AG20443 (cell line): ENCODE measurements around the gene KCTD7.
"Not testable (repeated sequence)": the region's sequence is repeated elsewhere in the genome, so short reads cannot be mapped to it uniquely, and the experiment has no call there.

Source experiments
- DNase-seq: peaks from one replicate; pipeline ENCODE4 v3.0.0; 2012; ENCODE audit warnings: low spot score, mixed read lengths

Gene KCTD7

GRCh38 chr7:66628361-66629221 is at the start of gene KCTD7:
Gene KCTD7 (plus strand): TSS chr7:66628881. CDS start chr7:66629065, 184 bp downstream.
- DNase-seq = peak; percentile 99

- not testable (repeated sequence) for DNase-seq
Observed at GRCh38 chr7:66580380-66580779, 48.3 kb upstream of the KCTD7 start.

GRCh38 chr7:66582816-66583489 is 45.7 kb upstream of the KCTD7 start:
- not testable (repeated sequence) for DNase-seq

GRCh38 chr7:66583490-66584110 is 45.1 kb upstream of the KCTD7 start:
- no peak for DNase-seq

GRCh38 chr7:66586181-66586580 is 42.5 kb upstream of the KCTD7 start:
- no peak for DNase-seq

GRCh38 chr7:66588226-66588625 is 40.5 kb upstream of the KCTD7 start:
- peak; percentile 10 for DNase-seq

- not testable (repeated sequence) for DNase-seq
Observed at GRCh38 chr7:66588856-66589570, 39.7 kb upstream of the KCTD7 start.

- DNase-seq = peak; percentile 72
Observed at GRCh38 chr7:66590302-66591057, 38.2 kb upstream of the KCTD7 start.

GRCh38 chr7:66591058-66591798 is 37.5 kb upstream of the KCTD7 start:
- DNase-seq = peak; percentile 11

GRCh38 chr7:66591799-66592596 is 36.7 kb upstream of the KCTD7 start:
- DNase-seq = peak; percentile 95

- not testable (repeated sequence) for DNase-seq
Observed at GRCh38 chr7:66592597-66593146, 36.0 kb upstream of the KCTD7 start.

GRCh38 chr7:66594082-66594481 is 34.6 kb upstream of the KCTD7 start:
- not testable (repeated sequence) for DNase-seq

- DNase-seq = no peak
Observed at GRCh38 chr7:66597461-66597860, 31.2 kb upstream of the KCTD7 start.

- DNase-seq = no peak
Observed at GRCh38 chr7:66602159-66602558, 26.5 kb upstream of the KCTD7 start.

GRCh38 chr7:66604198-66604597 is 24.5 kb upstream of the KCTD7 start:
- no peak for DNase-seq

GRCh38 chr7:66606540-66607291 is 22.0 kb upstream of the KCTD7 start:
- not testable (repeated sequence) for DNase-seq

- no peak for DNase-seq
Observed at GRCh38 chr7:66609176-66609575, 19.5 kb upstream of the KCTD7 start.

GRCh38 chr7:66614596-66614995 is 14.1 kb upstream of the KCTD7 start:
- DNase-seq = not testable (repeated sequence)

- no peak for DNase-seq
Observed at GRCh38 chr7:66615699-66616098, 13.0 kb upstream of the KCTD7 start.
